Activated gamma-delta T cell treated with anti-CD3 and anti-CD28 coated beads, Interleukin-2, amount 50 U/mL, for 16 hours (primary cell): ENCODE data around the gene STEEP1.

Source experiments
- DNase-seq: peaks from one replicate; pipeline ENCODE4 v3.0.0-alpha.2; 2020; ENCODE audit warnings: low read depth

Gene STEEP1

GRCh38 chrX:119488749-119489148 lies 76.5 kb downstream of the STEEP1 start:
- DNase-seq = no peak
